Astrocyte of the cerebellum (primary cell): ENCODE results near the gene SPNS1.

ENCODE experiments used
- DNase-seq: peaks from one replicate; pipeline ENCODE4 v3.0.0-alpha.2; 2011; ENCODE audit warnings: low read depth
- H3K4me3 ChIP-seq: 2 replicates; pipeline ENCODE4 v1.5.1; 2011; ENCODE audit warnings: mild to moderate bottlenecking, low read depth, low read length, moderate library complexity
- CTCF ChIP-seq: IDR thresholded peaks from 2 replicates; pipeline ENCODE4 v1.5.1; 2012; ENCODE audit warnings: low read length, low read depth, moderate library complexity, mild to moderate bottlenecking; ENCODE audit errors: missing control alignments
- in situ Hi-C: cut with HindIII; loops from 2 replicates; pipeline ENCODE4 v1.10.0; 2017; ENCODE audit warnings: low sequenced_read_pairs

SPNS1 gene

GRCh38 chr16:29011112-29011511 lies 36.5 kb downstream of the SPNS1 start:
- no peak for DNase-seq
- no peak overlapping the region for H3K4me3 ChIP-seq
- TF ChIP-seq CTCF: no peak
- in situ Hi-C loops: no loop called here

- no peak overlapping the region for H3K4me3 ChIP-seq
- no peak for TF ChIP-seq CTCF
- in situ Hi-C loops: no loop called here
- no peak for DNase-seq
These were observed 37.3 kb downstream of the SPNS1 start for GRCh38 chr16:29011851-29012250.

GRCh38 chr16:29012913-29013553 lies 38.5 kb downstream of the SPNS1 start:
- in situ Hi-C loops: no loop called here
- no peak overlapping the region for H3K4me3 ChIP-seq

GRCh38 chr16:29014561-29015069 lies 40.0 kb downstream of the SPNS1 start:
- no peak for TF ChIP-seq CTCF
- H3K4me3 ChIP-seq: no peak overlapping the region
- no peak for DNase-seq
- in situ Hi-C loops: no loop called here

More at GRCh38 chr16:29012913-29013553, 38.5 kb downstream of the SPNS1 start:
- DNase-seq: no peak
- no peak for TF ChIP-seq CTCF

- in situ Hi-C loops: no loop called here
- no peak for DNase-seq
- TF ChIP-seq CTCF: no peak
- no peak overlapping the region for H3K4me3 ChIP-seq
These were observed 47.6 kb downstream of the SPNS1 start for GRCh38 chr16:29022196-29022595.

- DNase-seq: no peak
- no peak overlapping the region for H3K4me3 ChIP-seq
- in situ Hi-C loops: no loop called here
- no peak for TF ChIP-seq CTCF
These were observed 49.0 kb downstream of the SPNS1 start for GRCh38 chr16:29023279-29024277.
